AG04450 (cell line): ENCODE measurements around the gene CNMD. TPM values are rescaled to one million over a fixed set of nuclear protein-coding genes. Genes with fewer than 3 reads are reported as not detected.
"Not testable (repeated sequence)": the region's sequence is repeated elsewhere in the genome, so short reads cannot be mapped to it uniquely, and the experiment has no call there.

Experiments
- CTCF ChIA-PET: fragments of 300-600, 350-600 bp; formaldehyde crosslinking; extraction: SDS; loops from one replicate; lab custom pipeline; 2022; ENCODE audit warnings: antibody characterized with exemption, inconsistent platforms; lab: Charles Lee
- POLR2A ChIA-PET: fragments of 350-600 bp; formaldehyde crosslinking; extraction: SDS; loops from one replicate; lab custom pipeline; 2021; ENCODE audit warnings: antibody characterized with exemption, inconsistent platforms; lab: Yijun Ruan, JAX
- DNase-seq: peaks from one replicate; pipeline ENCODE4 v3.0.0-alpha.2; 2011; ENCODE audit warnings: low read depth, low spot score
- H3K27ac ChIP-seq: one replicate; pipeline ENCODE4 v1.5.1; 2012; ENCODE audit warnings: low read depth, low read length, control low read depth
- H3K27me3 ChIP-seq: one replicate; pipeline ENCODE4 v1.6.0; 2012; ENCODE audit warnings: low read length; ENCODE audit not compliant: control insufficient read depth, insufficient read depth
- H3K4me3 ChIP-seq: 2 replicates; pipeline ENCODE4 v1.5.1; 2011; ENCODE audit warnings: mild to moderate bottlenecking, low read depth, low read length, control low read depth
- H3K9me3 ChIP-seq: 2 replicates; pipeline ENCODE4 v1.5.1; 2012; ENCODE audit warnings: low read length; ENCODE audit not compliant: control insufficient read depth, insufficient read depth
- polyA plus RNA-seq: library from polyadenylated mRNA; depleted of rRNA; stranded (reverse); fragments of >200 nt; gene quantifications from 2 replicates; pipeline ENCODE4 v1.2.3, GENCODE V29; 2011
- TF ChIP-seq, protein P1 (sequence below): IDR thresholded peaks from 2 replicates; pipeline ENCODE4 v1.5.1; 2011; ENCODE audit warnings: low read depth, low read length, control low read depth, inconsistent platforms

Gene CNMD
- polyA plus RNA-seq, 1 experiment = not detected

DNA sequence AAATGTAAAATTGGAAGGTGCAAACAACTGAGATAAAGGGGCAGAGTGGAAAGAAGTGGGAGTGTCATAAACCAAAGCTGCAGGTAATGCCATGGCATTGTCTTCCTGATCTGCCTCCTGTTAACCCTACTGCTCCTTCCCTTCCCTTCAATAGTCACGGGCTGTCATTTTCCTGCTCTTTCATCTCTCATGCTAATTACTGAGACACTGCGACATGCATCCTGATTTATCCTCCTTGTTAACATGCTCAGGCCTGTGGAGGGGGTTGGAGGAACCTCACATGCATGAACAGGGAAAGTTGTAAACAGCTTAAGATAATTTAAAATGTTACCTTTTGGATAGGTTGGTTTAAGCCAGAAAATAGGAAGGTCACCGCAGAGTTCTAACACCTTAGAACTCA, 27.2 kb downstream of the CNMD start:
- no peak overlapping the region for H3K4me3 ChIP-seq
- H3K9me3 ChIP-seq = no peaks in the 10 kb centered on the region
- DNase-seq = no peak
- H3K27me3 ChIP-seq = peaks cover 8% of the 10 kb centered on the region
- ChIA-PET CTCF (interaction anchor here (1.0 to 1.7 kb wide), 2 partner anchors 9 to 26 kb away, joined by 3 read pairs; no protein-coding TSS in a partner anchor), POLR2A (no interaction called here)
- TF ChIP-seq, protein P1, sequence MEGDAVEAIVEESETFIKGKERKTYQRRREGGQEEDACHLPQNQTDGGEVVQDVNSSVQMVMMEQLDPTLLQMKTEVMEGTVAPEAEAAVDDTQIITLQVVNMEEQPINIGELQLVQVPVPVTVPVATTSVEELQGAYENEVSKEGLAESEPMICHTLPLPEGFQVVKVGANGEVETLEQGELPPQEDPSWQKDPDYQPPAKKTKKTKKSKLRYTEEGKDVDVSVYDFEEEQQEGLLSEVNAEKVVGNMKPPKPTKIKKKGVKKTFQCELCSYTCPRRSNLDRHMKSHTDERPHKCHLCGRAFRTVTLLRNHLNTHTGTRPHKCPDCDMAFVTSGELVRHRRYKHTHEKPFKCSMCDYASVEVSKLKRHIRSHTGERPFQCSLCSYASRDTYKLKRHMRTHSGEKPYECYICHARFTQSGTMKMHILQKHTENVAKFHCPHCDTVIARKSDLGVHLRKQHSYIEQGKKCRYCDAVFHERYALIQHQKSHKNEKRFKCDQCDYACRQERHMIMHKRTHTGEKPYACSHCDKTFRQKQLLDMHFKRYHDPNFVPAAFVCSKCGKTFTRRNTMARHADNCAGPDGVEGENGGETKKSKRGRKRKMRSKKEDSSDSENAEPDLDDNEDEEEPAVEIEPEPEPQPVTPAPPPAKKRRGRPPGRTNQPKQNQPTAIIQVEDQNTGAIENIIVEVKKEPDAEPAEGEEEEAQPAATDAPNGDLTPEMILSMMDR = no peak
- H3K27ac ChIP-seq = no peak overlapping the region

DNA sequence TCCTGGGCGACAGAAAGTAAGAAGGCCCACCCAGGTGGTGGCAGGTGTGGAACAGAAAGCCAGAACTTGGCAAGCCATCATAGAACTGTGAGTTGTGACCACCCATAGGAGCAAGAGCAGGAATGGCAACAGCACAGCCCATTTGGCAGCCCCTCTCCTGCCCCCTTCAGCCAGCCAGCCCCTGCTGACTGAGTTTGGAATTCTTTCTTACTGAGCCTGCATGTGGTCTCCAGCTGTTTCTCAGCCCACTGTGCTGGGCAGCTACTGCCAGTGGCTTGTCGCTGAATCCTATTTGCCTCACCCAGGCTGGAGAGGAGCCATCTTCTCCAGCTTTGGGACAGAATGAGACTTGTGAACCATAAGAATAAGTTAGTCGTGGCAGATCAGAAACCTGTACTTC, 28.3 kb downstream of the CNMD start:
- Histone ChIP-seq H3K4me3 (no peak overlapping the region), H3K9me3 (no peaks in the 10 kb centered on the region), H3K27me3 (peaks cover 8% of the 10 kb centered on the region), H3K27ac (no peak overlapping the region)
- TF ChIP-seq, protein P1 = no peak
- CTCF ChIA-PET = interaction anchor here (1.3 kb wide), 1 partner anchor 46 kb away, joined by 3 read pairs; no protein-coding TSS in a partner anchor
- POLR2A ChIA-PET = no interaction called here
- DNase-seq = no peak

DNA sequence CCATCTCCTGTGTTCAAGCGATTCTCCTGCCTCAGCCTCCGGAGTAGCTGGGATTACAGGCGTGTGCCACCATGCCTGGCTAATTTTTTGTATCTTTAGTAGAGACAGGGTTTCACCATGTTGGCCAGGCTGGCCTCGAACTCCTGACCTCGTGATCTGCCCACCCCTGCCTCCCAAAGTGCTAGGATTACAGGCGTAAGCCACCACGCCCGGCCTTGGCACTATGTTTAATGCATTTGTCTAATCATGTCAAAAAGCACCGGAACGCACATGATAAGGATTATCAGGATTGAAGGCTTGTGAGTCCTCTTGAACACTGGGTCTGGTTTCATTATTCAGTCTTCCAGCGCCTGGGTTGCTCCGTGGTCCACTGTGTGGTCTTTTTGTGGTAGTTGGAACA, 31.4 kb downstream of the CNMD start:
- H3K9me3 ChIP-seq, H3K4me3 ChIP-seq, CTCF ChIA-PET, H3K27me3 ChIP-seq, POLR2A ChIA-PET, DNase-seq, H3K27ac ChIP-seq: not testable (repeated sequence)

DNA sequence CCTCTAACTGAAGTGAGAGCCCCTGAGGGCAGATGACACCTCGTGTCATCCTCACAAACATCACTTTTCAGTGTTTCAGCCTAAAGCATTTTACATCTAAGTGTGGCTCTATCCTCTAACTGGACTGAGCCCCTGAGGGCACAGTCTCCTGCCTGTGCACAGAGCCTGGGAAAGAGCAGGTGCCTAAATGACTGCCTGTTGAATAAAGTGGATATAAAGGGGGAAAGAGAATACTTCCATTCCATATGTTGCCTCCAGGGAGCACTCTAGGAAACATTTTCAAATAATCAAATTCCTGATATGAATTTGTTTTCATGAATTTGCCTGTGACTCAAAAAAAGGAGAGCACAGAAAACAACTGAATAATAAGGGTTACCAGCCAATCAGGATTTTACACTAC, 32.2 kb downstream of the CNMD start:
- Histone ChIP-seq H3K27ac (no peak overlapping the region), H3K4me3 (no peak overlapping the region), H3K27me3 (peaks cover 5% of the 10 kb centered on the region), H3K9me3 (no peaks in the 10 kb centered on the region)
- DNase-seq = no peak
- POLR2A ChIA-PET = no interaction called here
- TF ChIP-seq, protein P1 = no peak; the same call in 1 of the 2 replicates
- CTCF ChIA-PET = no interaction called here

DNA sequence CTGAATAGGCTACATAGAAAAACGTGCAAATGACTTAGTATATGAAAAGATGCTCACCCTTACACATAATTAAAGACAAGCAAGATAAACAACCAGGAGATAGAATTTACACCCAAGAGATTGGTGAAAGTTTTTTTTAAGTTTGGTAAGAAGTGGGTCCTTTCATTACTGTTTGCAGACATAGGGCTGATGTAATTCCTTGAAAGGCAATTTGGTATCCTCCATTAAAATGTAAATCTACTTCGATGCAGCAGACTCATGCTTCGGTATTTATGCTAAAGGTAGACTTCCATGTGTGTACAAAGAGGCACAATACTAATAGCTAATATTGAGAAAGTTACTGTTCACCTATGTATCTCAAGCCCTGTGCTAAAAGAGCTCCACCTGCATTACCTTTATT, 33.5 kb downstream of the CNMD start:
- no peak overlapping the region for H3K4me3 ChIP-seq
- H3K9me3 ChIP-seq = no peaks in the 10 kb centered on the region
- ChIA-PET POLR2A (no interaction called here), CTCF (no interaction called here)
- no peaks in the 10 kb centered on the region for H3K27me3 ChIP-seq
- TF ChIP-seq, protein P1 = no peak
- DNase-seq = no peak
- no peak overlapping the region for H3K27ac ChIP-seq
